Vagina (tissue), 2 donors: ENCODE results near the gene STX1B.

Experiments used
- POLR2A ChIP-seq, 2 donors: fragments of 450-650 bp; IDR thresholded peaks; one replicate each; pipeline ENCODE4 v1.6.1; 2017; ENCODE audit warnings: antibody characterized with exemption in 2 of 2, mild to moderate bottlenecking in 2 of 2, moderate library complexity in 2 of 2
- POLR2AphosphoS5 ChIP-seq, 2 donors: sonication (generic); formaldehyde crosslinking; IDR thresholded peaks; one replicate each; pipeline ENCODE4 v1.9.0; 2017; ENCODE audit warnings: antibody characterized with exemption in 2 of 2, mild to moderate bottlenecking in 2 of 2, low read depth in 1 of 2; ENCODE audit not compliant: insufficient read depth in 1 of 2
- TF ChIP-seq, protein P1 (sequence below), 3 experiments: fragments of 450-650 bp in 2 of 3; fragments of 200-600 bp in 1 of 3; sonication (generic) in 1 of 3; IDR thresholded peaks; one replicate each; pipeline ENCODE4 v1.5.1; 2017 to 2019; ENCODE audit warnings: antibody characterized with exemption in 3 of 3, mild to moderate bottlenecking in 2 of 3, moderate library complexity in 2 of 3

DNA sequence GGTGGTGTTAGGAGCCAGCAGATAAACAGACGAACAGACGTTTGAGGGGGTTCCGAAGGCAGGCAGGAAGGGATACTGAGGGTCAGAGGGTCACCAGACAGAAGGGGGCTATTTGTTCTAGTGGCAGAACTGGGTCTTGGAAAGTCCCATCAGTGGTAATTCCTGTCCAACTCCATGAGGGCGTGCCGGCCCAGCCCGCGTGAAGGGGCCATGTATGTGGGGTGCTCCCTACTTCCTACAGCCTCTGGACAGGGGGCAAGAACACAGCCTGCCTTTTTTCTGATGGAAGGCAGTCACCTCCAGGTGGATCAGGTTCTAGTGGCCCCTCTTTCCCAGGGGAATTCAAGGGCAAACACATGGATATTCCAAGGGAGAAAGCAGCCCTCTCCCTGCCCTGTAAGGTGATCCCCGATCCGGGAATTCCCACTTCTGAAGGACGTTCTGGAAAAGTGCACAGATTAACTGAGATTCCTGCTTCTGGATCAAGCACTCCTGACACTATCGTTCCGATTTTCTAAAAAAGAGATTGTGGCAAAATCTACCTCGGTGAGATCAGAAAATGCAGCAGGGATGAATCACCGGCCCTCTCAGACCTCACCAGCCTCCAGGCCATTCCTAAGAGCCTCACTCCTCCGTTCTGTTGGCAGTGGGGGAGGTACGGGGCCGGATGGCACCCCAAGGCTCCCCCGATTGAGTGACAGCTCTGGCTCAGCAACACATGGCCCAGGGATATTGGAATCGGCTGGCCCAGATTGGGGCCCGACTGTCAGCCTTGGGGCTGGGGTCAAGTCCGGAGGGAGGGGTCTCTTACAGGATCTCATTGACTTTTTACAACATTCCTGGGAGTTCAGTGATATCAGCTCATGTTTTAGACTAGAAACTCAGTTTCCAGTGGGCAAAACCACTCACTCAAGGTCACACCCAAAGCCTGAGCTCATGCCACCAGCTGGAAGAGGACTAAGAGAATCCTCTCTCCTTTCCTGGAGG is 12.4 kb downstream of the STX1B start:
- TF ChIP-seq, protein P1, sequence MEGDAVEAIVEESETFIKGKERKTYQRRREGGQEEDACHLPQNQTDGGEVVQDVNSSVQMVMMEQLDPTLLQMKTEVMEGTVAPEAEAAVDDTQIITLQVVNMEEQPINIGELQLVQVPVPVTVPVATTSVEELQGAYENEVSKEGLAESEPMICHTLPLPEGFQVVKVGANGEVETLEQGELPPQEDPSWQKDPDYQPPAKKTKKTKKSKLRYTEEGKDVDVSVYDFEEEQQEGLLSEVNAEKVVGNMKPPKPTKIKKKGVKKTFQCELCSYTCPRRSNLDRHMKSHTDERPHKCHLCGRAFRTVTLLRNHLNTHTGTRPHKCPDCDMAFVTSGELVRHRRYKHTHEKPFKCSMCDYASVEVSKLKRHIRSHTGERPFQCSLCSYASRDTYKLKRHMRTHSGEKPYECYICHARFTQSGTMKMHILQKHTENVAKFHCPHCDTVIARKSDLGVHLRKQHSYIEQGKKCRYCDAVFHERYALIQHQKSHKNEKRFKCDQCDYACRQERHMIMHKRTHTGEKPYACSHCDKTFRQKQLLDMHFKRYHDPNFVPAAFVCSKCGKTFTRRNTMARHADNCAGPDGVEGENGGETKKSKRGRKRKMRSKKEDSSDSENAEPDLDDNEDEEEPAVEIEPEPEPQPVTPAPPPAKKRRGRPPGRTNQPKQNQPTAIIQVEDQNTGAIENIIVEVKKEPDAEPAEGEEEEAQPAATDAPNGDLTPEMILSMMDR (IDR thresholded peaks at IDR 0.05) = no peak
- TF ChIP-seq POLR2AphosphoS5 (IDR thresholded peaks at IDR 0.05; ENCODE audit: insufficient read depth in 1 of 2, low read depth in 1 of 2) (no peak), POLR2A (IDR thresholded peaks at IDR 0.05) (no peak)
